Keratinocyte (primary cell): ENCODE measurements around the gene IQCK. TPM values are rescaled to one million over a fixed set of nuclear protein-coding genes. Genes with fewer than 3 reads are reported as not detected.

Source experiments
- DNase-seq: peaks from one replicate; pipeline ENCODE4 v3.0.0-alpha.2; 2011; ENCODE audit warnings: low read depth, missing footprints, low spot score
- FAIRE-seq: peaks from 2 replicates; lab custom pipeline; 2011; peaks lifted over from hg19 to GRCh38; lab: Jason Lieb, UNC
- H2AFZ ChIP-seq: 2 replicates; pipeline ENCODE4 v1.6.0; 2012; ENCODE audit warnings: low read length, control low read depth, inconsistent platforms; ENCODE audit not compliant: control insufficient read depth
- H3K27ac ChIP-seq: 2 replicates; pipeline ENCODE4 v1.5.1; 2011; ENCODE audit warnings: low read length; ENCODE audit not compliant: control insufficient read depth, insufficient read depth
- H3K27me3 ChIP-seq: 3 replicates; pipeline ENCODE4 v1.6.0; 2011; ENCODE audit warnings: low read length; ENCODE audit not compliant: control insufficient read depth, insufficient read depth; ENCODE audit errors: extremely low read depth
- H3K36me3 ChIP-seq, 2 experiments: 2 replicates in 1 of 2; 3 replicates in 1 of 2; pipeline ENCODE4 v1.5.1; 2011; ENCODE audit warnings: low read length in 2 of 2, mild to moderate bottlenecking in 1 of 2; ENCODE audit not compliant: control insufficient read depth in 2 of 2, insufficient read depth in 2 of 2; ENCODE audit errors: extremely low read depth in 1 of 2
- H3K4me1 ChIP-seq: 3 replicates; pipeline ENCODE4 v1.5.1; 2011; ENCODE audit warnings: low read length; ENCODE audit not compliant: control insufficient read depth, insufficient read depth; ENCODE audit errors: extremely low read depth
- H3K4me2 ChIP-seq: 3 replicates; pipeline ENCODE4 v1.6.0; 2011; ENCODE audit warnings: low read depth, low read length; ENCODE audit not compliant: control insufficient read depth, insufficient read depth; ENCODE audit errors: extremely low read depth
- H3K4me3 ChIP-seq, 3 experiments: fragments of 200-600 bp in 1 of 3; sonication (generic) in 1 of 3; 2 replicates in 2 of 3; 3 replicates in 1 of 3; pipeline ENCODE4 v1.5.1; 2011 to 2016; ENCODE audit warnings: low read length in 3 of 3, mild to moderate bottlenecking in 3 of 3, control low read depth in 2 of 3, inconsistent platforms in 1 of 3, low read depth in 1 of 3, mixed read lengths in 1 of 3, mixed run types in 1 of 3, moderate library complexity in 1 of 3; ENCODE audit not compliant: control insufficient read depth in 2 of 3, insufficient read depth in 2 of 3; ENCODE audit errors: extremely low read depth in 1 of 3
- H3K79me2 ChIP-seq: 2 replicates; pipeline ENCODE4 v1.6.0; 2012; ENCODE audit warnings: low read length; ENCODE audit not compliant: control insufficient read depth, insufficient read depth
- H3K9ac ChIP-seq: 3 replicates; pipeline ENCODE4 v1.6.0; 2011; ENCODE audit warnings: low read length; ENCODE audit not compliant: control insufficient read depth, insufficient read depth; ENCODE audit errors: extremely low read depth
- H3K9me1 ChIP-seq: 3 replicates; pipeline ENCODE4 v1.6.0; 2011; ENCODE audit warnings: low read length; ENCODE audit not compliant: control insufficient read depth, insufficient read depth; ENCODE audit errors: extremely low read depth
- H3K9me3 ChIP-seq: 2 replicates; pipeline ENCODE4 v1.5.1; 2012; ENCODE audit warnings: low read depth, low read length; ENCODE audit not compliant: control insufficient read depth
- H4K20me1 ChIP-seq: 3 replicates; pipeline ENCODE4 v1.6.0; 2011; ENCODE audit warnings: low read length; ENCODE audit not compliant: control insufficient read depth, insufficient read depth; ENCODE audit errors: extremely low read depth
- CTCF ChIP-seq, 3 experiments: IDR thresholded peaks in 1 of 3; conservative IDR thresholded peaks in 1 of 3; optimal IDR thresholded peaks in 1 of 3; 2 replicates in 2 of 3; 3 replicates in 1 of 3; pipeline versions ENCODE3 to v1.5.1; 2011; ENCODE audit warnings: low read length in 3 of 3, mild to moderate bottlenecking in 3 of 3, moderate library complexity in 2 of 3, control low read depth in 1 of 3, inconsistent platforms in 1 of 3; ENCODE audit not compliant: insufficient read depth in 2 of 3; ENCODE audit errors: extremely low read depth in 1 of 3
- EZH2 ChIP-seq: IDR thresholded peaks from one replicate; pipeline ENCODE4 v1.6.1; 2012; ENCODE audit warnings: inconsistent platforms, mild to moderate bottlenecking, low read length, moderate library complexity
- dilution Hi-C: fragments of 300-500 bp; cut with MboI; formaldehyde crosslinking; loops from one replicate; pipeline ENCODE4 v1.7.0; 2020; ENCODE audit warnings: low sequenced_read_pairs; ENCODE audit not compliant: extremely low pct_ligation_motif_present
- polyA plus RNA-seq, 5 experiments: library from polyadenylated mRNA; depleted of rRNA in 3 of 5; stranded (reverse) in 3 of 5; stranded (forward) in 1 of 5; unstranded in 1 of 5; fragments of >200 nt; gene quantifications; 1 replicate in 1 of 5; 2 replicates in 3 of 5; 3 replicates in 1 of 5; pipeline versions ENCODE4 v1.2.1 to v1.2.3, GENCODE V29; 2011 to 2012; ENCODE audit warnings: missing spikeins in 2 of 5, low read depth in 1 of 5, low replicate concordance in 1 of 5

The IQCK gene
- polyA plus RNA-seq, 1 donor (not counting 4 experiments of a cell fraction or from before 2014, with no cell fraction given) = 9.7 TPM

GRCh38 chr16:19857593-19858339, 139.7 kb downstream of the IQCK start:
- dilution Hi-C loops = no loop called here
- H3K27me3 ChIP-seq = peaks cover 4% of the 10 kb centered on the region
- TF ChIP-seq EZH2 = no peak
- TF ChIP-seq CTCF (optimal IDR thresholded peaks at IDR 0.05 in 1 of 3, IDR thresholded peaks at IDR 0.05 in 1 of 3, conservative IDR thresholded peaks at IDR 0.05 in 1 of 3; ENCODE audit: extremely low read depth in 1 of 3, insufficient read depth in 2 of 3, low read length in 3 of 3) = no peak
- H3K9me1 ChIP-seq = no peaks in the 10 kb centered on the region
- no peak overlapping the region for H3K27ac ChIP-seq
- no peak overlapping the region for H3K4me2 ChIP-seq
- H4K20me1 ChIP-seq = no peaks in the 10 kb centered on the region
- no peak for FAIRE-seq
- H3K4me1 ChIP-seq = no peaks in the 10 kb centered on the region
- no peaks in the 10 kb centered on the region for H3K79me2 ChIP-seq
- no peak overlapping the region for H3K4me3 ChIP-seq
- DNase-seq = no peak
- H2AFZ ChIP-seq = no peak overlapping the region
- no peaks in the 10 kb centered on the region for H3K9me3 ChIP-seq
- H3K36me3 ChIP-seq = no peaks in the 10 kb centered on the region
- H3K9ac ChIP-seq = no peak overlapping the region

GRCh38 chr16:19858340-19859018, 140.4 kb downstream of the IQCK start:
- Histone ChIP-seq H3K27me3 (peaks cover 4% of the 10 kb centered on the region), H2AFZ (no peak overlapping the region), H3K4me1 (no peaks in the 10 kb centered on the region), H3K4me2 (no peak overlapping the region), H3K9me1 (no peaks in the 10 kb centered on the region), H3K79me2 (no peaks in the 10 kb centered on the region), H4K20me1 (no peaks in the 10 kb centered on the region), H3K4me3 (no peak overlapping the region), H3K36me3 (no peaks in the 10 kb centered on the region), H3K9ac (no peak overlapping the region), H3K9me3 (no peaks in the 10 kb centered on the region), H3K27ac (no peak overlapping the region)
- FAIRE-seq (no peak), DNase-seq (no peak)
- TF ChIP-seq EZH2 = no peak
- no peak for TF ChIP-seq CTCF (optimal IDR thresholded peaks at IDR 0.05 in 1 of 3, IDR thresholded peaks at IDR 0.05 in 1 of 3, conservative IDR thresholded peaks at IDR 0.05 in 1 of 3; ENCODE audit: extremely low read depth in 1 of 3, insufficient read depth in 2 of 3, low read length in 3 of 3)
- dilution Hi-C loops = no loop called here
